Immature natural killer cell (primary cell): ENCODE measurements around the gene CNTLN. TPM values are rescaled to one million over a fixed set of nuclear protein-coding genes. Genes with fewer than 3 reads are reported as not detected.
"Not testable (repeated sequence)": the region's sequence is repeated elsewhere in the genome, so short reads cannot be mapped to it uniquely, and the experiment has no call there.

Experiments
- DNase-seq, 3 donors: peaks; one replicate each; pipeline ENCODE4 v3.0.0; 2022; ENCODE audit warnings: mixed read lengths in 1 of 3
- H3K27ac Mint-ChIP-seq, 6 donors: one replicate each; pipeline ENCODE4 v1.8.0; 2020; ENCODE audit warnings: mixed read lengths in 6 of 6, mild to moderate bottlenecking in 5 of 6, inconsistent platforms in 4 of 6, moderate library complexity in 3 of 6
- H3K27me3 Mint-ChIP-seq, 3 donors: one replicate each; pipeline ENCODE4 v1.8.0; 2020 to 2021; ENCODE audit warnings: low read depth in 3 of 3, mild to moderate bottlenecking in 3 of 3, mixed read lengths in 3 of 3, moderate library complexity in 3 of 3, inconsistent platforms in 1 of 3
- H3K36me3 Mint-ChIP-seq, 3 donors: one replicate each; pipeline ENCODE4 v1.8.0; 2020; ENCODE audit warnings: mixed read lengths in 3 of 3, inconsistent platforms in 2 of 3, mild to moderate bottlenecking in 2 of 3
- H3K4me1 Mint-ChIP-seq, 2 donors: one replicate each; pipeline ENCODE4 v1.8.0; 2020; ENCODE audit warnings: inconsistent platforms in 2 of 2, mild to moderate bottlenecking in 2 of 2, mixed read lengths in 2 of 2, moderate library complexity in 1 of 2
- H3K4me3 Mint-ChIP-seq, 5 donors: one replicate each; pipeline ENCODE4 v1.8.0; 2020; ENCODE audit warnings: mild to moderate bottlenecking in 5 of 5, mixed read lengths in 5 of 5, inconsistent platforms in 3 of 5, moderate library complexity in 3 of 5
- H3K9me3 Mint-ChIP-seq, 6 donors: one replicate each; pipeline ENCODE4 v1.8.0; 2020; ENCODE audit warnings: mild to moderate bottlenecking in 6 of 6, mixed read lengths in 6 of 6, inconsistent platforms in 4 of 6, moderate library complexity in 3 of 6
- polyA plus RNA-seq, 3 donors: library from polyadenylated mRNA; unstranded; fragments of 300-500 nt; fragmentation: Illumina TruSeq; gene quantifications; one replicate each; pipeline ENCODE4 v1.2.3, GENCODE V29; 2021

CNTLN gene
- polyA plus RNA-seq, 3 donors from 2014 or later, result 0.08 to 0.12 TPM; not detected in 1

DNA sequence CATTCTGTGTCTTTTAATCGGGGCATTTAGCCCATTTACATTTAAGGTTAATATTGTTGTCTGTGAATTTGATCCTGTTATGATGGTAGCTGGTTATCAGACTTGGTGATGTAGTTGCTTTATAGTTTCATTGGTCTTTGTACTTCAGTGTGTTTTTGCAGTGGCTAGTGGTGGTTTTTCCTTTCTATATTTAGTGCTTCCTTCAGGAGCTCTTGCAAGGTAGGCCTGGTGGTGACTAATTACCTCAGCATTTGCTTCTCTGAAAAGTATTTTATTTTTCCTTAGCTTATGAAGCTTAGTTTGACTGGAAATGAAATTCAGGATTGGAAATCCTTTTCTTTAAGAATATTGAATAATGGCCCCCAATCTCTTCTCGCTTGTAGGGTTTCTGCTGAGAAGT lies 156.9 kb downstream of the CNTLN start:
- H3K4me1 Mint-ChIP-seq, result no peaks in the 10 kb centered on the region
- no peak for DNase-seq
- H3K4me3 Mint-ChIP-seq, result no peak overlapping the region
- peaks cover 0 to 4% (median 4%) of the 10 kb centered on the region in 3 donors for H3K36me3 Mint-ChIP-seq
- H3K9me3 Mint-ChIP-seq, result peaks cover 8 to 36% (median 14%) of the 10 kb centered on the region in 6 donors
- no peak overlapping the region for H3K27ac Mint-ChIP-seq
- H3K27me3 Mint-ChIP-seq, result no peaks in the 10 kb centered on the region

DNA sequence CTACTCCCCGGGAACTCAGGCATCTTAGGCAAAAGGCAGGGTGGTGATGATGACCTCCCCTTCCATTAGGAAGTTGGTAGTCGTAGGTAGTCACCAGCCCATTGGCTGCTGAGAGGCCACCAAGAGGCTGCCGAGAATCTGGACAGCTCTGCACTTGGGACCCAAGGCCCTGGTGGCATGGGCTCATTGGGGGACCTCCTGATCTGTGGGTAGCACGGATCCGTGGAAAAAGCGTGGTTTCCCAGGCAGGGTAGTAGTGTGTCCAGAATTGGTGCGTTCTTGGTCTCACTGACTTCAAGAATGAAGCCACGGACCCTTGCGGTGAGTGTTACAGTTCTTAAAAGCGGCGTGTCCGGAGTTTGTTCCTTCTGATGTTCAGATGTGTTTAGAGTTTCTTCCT lies 158.8 kb downstream of the CNTLN start:
- H3K27me3 Mint-ChIP-seq, result no peaks in the 10 kb centered on the region
- no peak for DNase-seq
- no peak overlapping the region for H3K4me3 Mint-ChIP-seq
- H3K9me3 Mint-ChIP-seq, result peaks cover 8 to 36% (median 14%) of the 10 kb centered on the region in 6 donors
- H3K36me3 Mint-ChIP-seq, result peaks cover 0 to 4% (median 4%) of the 10 kb centered on the region in 3 donors
- no peaks in the 10 kb centered on the region for H3K4me1 Mint-ChIP-seq
- H3K27ac Mint-ChIP-seq, result no peak overlapping the region

DNA sequence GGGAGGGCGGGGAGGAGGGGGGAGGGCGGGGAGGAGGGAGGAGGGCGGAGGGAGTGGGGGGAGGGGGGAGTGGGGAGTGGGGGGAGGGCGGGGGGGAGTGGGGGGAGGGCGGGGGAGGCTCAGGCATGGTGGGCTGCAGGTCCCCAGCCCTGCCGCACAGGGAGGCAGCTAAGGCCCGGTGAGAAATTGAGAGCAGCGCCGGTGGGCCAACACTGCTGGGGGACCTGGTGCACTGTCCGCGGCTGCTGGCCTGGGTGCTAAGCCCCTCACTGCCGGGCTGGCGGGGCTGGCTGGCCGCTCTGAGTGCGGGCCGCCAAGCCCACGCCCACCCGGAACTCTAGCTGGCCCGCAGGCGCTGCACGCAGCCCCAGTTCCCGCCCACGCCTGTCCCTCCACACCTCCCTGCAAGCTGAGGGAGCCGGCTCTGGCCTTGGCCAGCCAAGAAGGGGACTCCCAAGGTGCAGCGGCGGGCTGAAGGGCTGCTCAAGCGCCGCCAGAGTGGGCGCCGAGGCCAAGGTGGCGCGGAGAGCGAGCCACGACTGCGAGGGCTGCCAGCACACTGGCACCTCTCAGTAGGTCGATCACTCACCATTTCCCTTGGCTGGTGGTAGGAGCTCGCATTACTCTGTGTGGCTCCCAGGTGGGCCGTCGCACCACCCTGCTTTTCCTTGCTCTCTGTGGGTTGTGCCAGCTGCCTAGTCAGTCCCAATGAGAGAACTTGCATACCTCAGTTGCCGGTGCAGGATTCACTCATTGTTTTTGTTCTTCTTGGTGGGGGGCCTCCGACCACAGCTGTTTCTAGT lies 160.2 kb downstream of the CNTLN start:
- no peak overlapping the region for H3K27ac Mint-ChIP-seq
- H3K27me3 Mint-ChIP-seq, result no peaks in the 10 kb centered on the region
- no peak overlapping the region for H3K4me3 Mint-ChIP-seq
- H3K4me1 Mint-ChIP-seq, result no peaks in the 10 kb centered on the region
- H3K9me3 Mint-ChIP-seq, result peaks cover 8 to 36% (median 13%) of the 10 kb centered on the region in 6 donors
- DNase-seq, result no peak
- H3K36me3 Mint-ChIP-seq, result peaks cover 0 to 7% (median 4%) of the 10 kb centered on the region in 3 donors

DNA sequence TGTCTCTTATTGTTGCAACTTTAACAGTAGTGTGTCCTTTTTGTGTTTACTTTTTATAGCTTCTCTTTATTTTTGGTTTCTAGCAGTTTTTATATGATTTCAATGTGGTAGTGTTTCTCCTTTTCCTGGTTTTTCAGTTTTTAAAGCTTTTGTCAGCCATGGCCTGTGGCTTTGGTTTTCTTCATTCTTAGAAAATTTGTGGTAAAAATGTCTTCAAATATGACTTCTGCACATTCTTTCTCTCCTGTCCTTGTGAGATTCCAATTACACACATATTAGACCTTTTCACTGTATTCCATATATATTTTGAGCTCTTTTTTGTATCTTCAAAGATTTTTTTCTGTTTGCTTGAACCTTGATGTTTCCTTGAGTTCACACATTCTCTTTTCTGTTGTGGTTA lies 180.5 kb downstream of the CNTLN start:
- Mint-ChIP-seq H3K4me1 (no peaks in the 10 kb centered on the region), H3K9me3 (peaks cover 3 to 17% (median 4%) of the 10 kb centered on the region in 6 donors), H3K36me3 (no peaks in the 10 kb centered on the region), H3K4me3 (no peak overlapping the region), H3K27ac (no peak overlapping the region), H3K27me3 (peaks cover 0 to 3% (median 1%) of the 10 kb centered on the region in 3 donors)
- no peak for DNase-seq

DNA sequence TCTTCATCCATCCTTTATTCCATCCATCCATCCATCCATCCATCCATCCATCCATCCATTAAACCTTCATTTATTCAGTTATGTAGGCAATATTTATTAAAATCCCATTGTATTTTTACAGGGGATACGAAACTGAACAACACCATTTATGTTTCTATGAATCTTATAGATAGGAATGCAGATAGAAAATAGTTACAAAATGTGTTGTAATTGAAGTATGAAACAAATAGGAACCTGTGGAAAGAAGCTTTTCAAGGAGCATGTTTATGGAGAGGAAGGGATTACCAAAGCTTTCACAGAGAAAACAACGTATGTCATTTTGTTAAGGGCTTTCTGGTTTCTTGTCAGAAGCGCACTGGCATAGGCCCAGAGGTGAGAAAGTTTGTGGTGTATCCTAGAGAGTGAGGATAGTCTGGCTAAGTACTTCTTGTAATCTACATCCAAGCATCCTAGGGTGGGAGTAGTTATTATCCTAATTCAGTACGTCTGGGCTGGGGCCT lies 184.0 kb downstream of the CNTLN start:
- Mint-ChIP-seq H3K9me3 (peaks cover 0 to 12% (median 3%) of the 10 kb centered on the region in 6 donors), H3K4me3 (no peak overlapping the region), H3K27me3 (peaks cover 0 to 3% (median 0%) of the 10 kb centered on the region in 3 donors), H3K36me3 (no peaks in the 10 kb centered on the region), H3K4me1 (no peaks in the 10 kb centered on the region), H3K27ac (no peak overlapping the region)
- no peak for DNase-seq

DNA sequence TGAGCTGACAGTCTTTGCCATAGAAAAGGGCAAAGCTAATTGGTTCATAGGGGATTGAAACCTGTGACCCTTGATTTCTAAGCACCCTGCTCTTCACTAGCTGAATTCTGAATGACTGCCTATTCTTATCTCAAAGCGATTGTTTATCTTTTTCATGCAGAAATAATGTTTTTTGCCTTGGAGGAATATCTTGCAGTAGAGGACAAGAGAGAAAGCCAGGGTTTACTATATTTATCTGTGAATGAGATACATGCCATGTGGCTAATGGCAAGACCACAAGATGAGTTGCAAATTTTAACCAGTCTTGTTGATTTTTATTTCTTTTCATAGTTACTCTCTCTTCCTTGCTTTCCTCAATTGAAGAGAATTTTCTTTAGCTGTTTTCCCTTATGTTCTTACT lies 185.0 kb downstream of the CNTLN start:
- H3K4me1 Mint-ChIP-seq, result no peaks in the 10 kb centered on the region
- no peak for DNase-seq
- H3K27ac Mint-ChIP-seq, result no peak overlapping the region
- peaks cover 0 to 3% (median 0%) of the 10 kb centered on the region in 3 donors for H3K27me3 Mint-ChIP-seq
- peaks cover 0 to 12% (median 1%) of the 10 kb centered on the region in 6 donors for H3K9me3 Mint-ChIP-seq
- no peaks in the 10 kb centered on the region for H3K36me3 Mint-ChIP-seq
- H3K4me3 Mint-ChIP-seq, result no peak overlapping the region

DNA sequence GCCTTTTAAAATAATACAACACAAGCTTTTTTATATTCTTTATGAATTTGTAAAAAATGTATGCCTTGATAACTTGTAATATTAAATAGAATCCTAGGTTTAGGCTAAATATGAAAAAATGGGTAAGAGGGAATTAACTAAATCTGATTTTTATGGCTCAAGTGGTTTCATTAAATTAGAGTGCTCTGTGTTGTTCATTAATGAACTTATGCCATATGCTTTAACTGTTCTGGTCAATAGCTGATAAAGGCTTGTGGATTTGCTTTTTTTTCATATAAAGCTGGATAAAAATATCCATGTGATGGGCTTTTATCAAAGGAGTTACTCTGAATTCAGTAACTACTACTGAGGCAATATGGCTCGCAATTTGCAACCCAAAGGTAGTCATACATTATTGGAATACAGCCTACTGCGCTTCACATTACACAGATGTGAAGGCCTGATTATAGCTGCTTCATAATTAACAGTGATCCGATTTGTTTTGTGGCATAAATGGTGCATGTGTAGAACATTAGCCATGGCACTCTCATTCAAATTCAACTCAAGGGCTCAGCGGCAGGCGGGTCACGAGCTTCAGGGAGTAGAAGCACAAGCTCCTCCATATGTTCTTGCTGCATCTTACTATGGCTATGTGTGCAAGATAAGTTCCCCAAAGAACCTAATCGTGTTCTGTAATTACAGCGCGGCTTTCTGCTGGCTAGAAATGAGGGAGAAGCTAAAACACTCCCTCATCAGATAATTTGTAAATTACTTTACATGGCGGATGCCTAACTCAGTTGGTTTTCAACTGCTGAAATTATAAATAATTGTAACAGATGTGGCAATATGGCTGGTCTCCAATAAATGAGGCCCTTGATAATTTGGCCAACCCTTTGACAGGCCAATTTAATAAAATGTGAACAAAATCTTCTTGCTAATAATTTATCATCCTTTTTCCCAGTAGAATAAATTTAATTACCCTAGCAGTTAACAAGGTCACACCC lies 188.3 kb downstream of the CNTLN start:
- no peaks in the 10 kb centered on the region for H3K36me3 Mint-ChIP-seq
- H3K4me1 Mint-ChIP-seq, result no peaks in the 10 kb centered on the region
- H3K4me3 Mint-ChIP-seq, result no peak overlapping the region
- DNase-seq, result no peak
- peaks cover 0 to 12% (median 0%) of the 10 kb centered on the region in 6 donors for H3K9me3 Mint-ChIP-seq
- H3K27ac Mint-ChIP-seq, result no peak overlapping the region
- no peaks in the 10 kb centered on the region for H3K27me3 Mint-ChIP-seq

DNA sequence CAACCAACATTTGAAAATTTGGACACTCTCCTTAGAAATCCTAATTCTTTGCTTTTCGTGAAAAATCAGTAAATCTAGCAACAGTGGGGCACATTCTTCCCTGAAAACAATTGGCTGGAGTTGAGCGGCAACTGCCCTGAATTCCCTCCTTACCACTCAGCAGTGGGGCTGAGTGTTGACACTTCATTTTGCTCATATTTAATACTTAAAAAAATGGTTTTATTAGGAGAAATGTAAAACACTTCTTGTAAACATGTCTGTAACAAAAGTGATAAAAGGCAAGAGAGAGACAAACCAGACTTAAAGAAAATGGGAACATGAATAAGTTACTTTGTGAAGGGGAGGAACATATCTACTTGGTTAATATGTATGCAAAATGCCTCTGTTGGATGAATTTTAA lies 193.5 kb downstream of the CNTLN start:
- Mint-ChIP-seq H3K9me3 (peaks cover 0 to 4% (median 0%) of the 10 kb centered on the region in 6 donors), H3K4me3 (no peak overlapping the region), H3K4me1 (no peaks in the 10 kb centered on the region), H3K36me3 (no peaks in the 10 kb centered on the region), H3K27me3 (no peaks in the 10 kb centered on the region), H3K27ac (no peak overlapping the region)
- DNase-seq, result no peak

DNA sequence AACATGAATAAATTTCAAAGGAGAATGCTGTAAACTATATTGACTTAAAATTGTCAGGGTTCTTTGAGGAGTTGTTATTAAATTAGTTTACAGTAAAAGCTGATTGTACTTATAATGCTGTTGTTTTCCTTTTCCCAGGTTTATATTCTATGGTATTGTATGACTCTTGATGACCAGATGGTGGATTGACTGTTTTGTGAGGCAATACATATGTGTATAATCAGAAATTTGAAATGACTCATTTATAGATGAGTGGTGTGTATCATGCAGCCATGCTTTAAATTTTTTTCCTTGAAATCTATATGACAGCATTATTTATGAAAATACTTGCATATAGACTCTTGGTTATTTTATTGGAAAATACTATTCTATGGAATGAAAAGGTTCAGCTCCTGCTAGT lies 195.3 kb downstream of the CNTLN start:
- Mint-ChIP-seq H3K27ac (no peak overlapping the region), H3K36me3 (no peaks in the 10 kb centered on the region), H3K27me3 (no peaks in the 10 kb centered on the region), H3K9me3 (peaks cover 0 to 4% (median 0%) of the 10 kb centered on the region in 6 donors), H3K4me3 (no peak overlapping the region), H3K4me1 (no peaks in the 10 kb centered on the region)
- no peak for DNase-seq

DNA sequence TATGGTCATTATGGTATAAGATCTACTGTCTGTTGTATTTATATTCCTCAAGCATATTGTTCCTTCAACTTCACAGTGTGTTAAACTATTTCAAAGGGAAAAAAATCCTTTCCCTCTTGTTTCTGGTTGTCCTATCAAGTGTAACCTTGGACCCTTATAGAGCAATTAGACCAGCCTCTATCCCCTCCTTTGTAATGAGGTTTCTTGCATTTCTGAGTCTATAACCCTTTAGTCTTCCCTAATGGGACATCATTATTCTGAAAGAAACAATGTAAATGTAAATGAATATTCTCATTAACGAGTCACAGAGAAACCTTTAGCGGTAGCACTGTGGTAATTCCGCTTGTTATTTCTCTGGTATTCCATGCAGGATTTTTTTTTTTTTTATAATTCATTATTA lies 197.3 kb downstream of the CNTLN start:
- Mint-ChIP-seq H3K9me3 (peaks cover 0 to 4% (median 0%) of the 10 kb centered on the region in 6 donors), H3K4me1 (no peaks in the 10 kb centered on the region), H3K27me3 (no peaks in the 10 kb centered on the region), H3K27ac (no peak overlapping the region), H3K4me3 (no peak overlapping the region), H3K36me3 (no peaks in the 10 kb centered on the region)
- DNase-seq, result no peak

DNA sequence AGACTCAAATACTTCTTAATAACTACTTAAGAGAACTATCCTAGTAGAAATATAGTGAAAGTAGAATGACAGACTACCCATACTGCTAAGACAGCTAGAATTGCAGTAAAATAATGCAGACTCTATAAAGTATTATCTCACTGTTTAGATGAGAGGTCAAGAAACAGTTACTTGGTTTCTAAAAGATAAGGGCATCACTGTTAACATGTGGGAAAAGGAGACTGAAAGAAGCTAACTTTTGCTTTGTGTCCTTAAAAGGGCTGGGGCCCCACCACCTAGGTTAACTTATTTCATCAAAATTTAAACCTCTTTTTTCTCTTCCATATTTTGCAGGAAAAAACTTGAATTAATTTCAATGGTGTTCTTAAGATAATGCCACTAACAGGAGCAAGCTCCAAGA lies 204.3 kb downstream of the CNTLN start:
- H3K4me1 Mint-ChIP-seq, result no peaks in the 10 kb centered on the region
- no peak overlapping the region for H3K27ac Mint-ChIP-seq
- H3K4me3 Mint-ChIP-seq, result no peak overlapping the region
- peaks cover 0 to 4% (median 0%) of the 10 kb centered on the region in 6 donors for H3K9me3 Mint-ChIP-seq
- no peak for DNase-seq
- H3K36me3 Mint-ChIP-seq, result peaks cover 0 to 4% (median 0%) of the 10 kb centered on the region in 3 donors
- H3K27me3 Mint-ChIP-seq, result peaks cover 0 to 3% (median 1%) of the 10 kb centered on the region in 3 donors

DNA sequence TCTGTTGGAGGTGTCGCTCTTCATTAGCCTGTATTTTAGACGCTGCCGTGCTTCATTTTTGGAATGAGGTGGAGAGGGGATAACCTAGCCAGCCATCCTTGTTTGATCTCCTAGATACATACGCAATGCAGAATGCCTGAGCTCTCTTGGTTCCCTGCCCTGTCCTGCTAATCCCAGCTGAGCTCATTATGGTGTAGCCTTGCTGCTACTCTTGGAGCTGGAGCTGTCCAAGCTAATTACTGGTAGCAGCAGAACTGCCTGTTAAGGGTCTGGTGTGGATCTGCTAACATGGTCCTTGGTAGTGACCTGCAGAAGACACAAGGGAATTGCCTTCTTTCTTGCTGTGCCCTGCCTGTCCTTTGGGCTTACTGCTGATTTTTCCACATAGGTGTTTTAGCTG lies 207.9 kb downstream of the CNTLN start:
- peaks cover 0 to 9% (median 3%) of the 10 kb centered on the region in 6 donors for H3K9me3 Mint-ChIP-seq
- no peaks in the 10 kb centered on the region for H3K4me1 Mint-ChIP-seq
- no peak overlapping the region for H3K4me3 Mint-ChIP-seq
- peaks cover 0 to 3% (median 1%) of the 10 kb centered on the region in 3 donors for H3K27me3 Mint-ChIP-seq
- no peak for DNase-seq
- no peak overlapping the region for H3K27ac Mint-ChIP-seq
- peaks cover 0 to 10% (median 4%) of the 10 kb centered on the region in 3 donors for H3K36me3 Mint-ChIP-seq

DNA sequence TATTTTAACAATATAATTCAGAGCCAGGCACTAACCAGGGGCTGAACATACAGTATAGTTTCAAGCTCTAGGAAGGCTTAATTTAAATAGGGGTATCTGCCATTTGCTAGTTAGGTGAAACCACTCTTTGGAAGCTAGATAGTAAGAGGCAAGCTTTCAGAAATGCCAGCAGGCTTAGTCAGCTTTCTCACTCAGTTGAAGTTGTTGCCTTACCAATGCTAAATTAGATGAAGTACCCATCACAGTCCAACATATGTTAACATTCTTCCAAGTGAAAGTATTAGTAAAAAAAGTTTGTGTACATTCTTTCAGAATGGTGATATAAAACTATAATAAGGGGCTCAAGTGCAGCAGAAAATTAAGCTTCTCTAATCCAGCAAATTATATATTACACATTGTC lies 215.0 kb downstream of the CNTLN start:
- Mint-ChIP-seq H3K4me3 (no peak overlapping the region), H3K4me1 (no peaks in the 10 kb centered on the region), H3K27me3 (no peaks in the 10 kb centered on the region), H3K9me3 (peaks cover 3 to 8% (median 5%) of the 10 kb centered on the region in 6 donors), H3K36me3 (peaks cover 2 to 10% (median 2%) of the 10 kb centered on the region in 3 donors), H3K27ac (no peak overlapping the region)
- no peak for DNase-seq

DNA sequence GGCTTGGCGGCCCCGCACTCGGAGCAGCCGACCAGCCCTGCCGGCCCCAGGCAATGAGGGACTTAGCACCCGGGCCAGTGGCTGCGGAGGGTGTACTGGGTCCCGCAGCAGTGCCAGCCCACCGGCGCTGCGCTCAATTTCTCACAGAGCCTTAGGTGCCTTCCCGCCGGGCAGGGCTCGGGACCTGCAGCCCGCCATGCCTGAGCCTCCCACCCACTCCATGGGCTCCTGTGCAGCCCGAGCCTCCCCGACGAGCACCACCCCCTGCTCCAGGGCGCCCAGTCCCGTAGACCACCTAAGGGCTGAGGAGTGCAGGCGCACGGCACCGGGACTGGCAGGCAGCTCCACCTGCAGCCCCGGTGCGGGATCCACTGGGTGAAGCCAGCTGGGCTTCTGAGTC lies 219.2 kb downstream of the CNTLN start:
- not testable (repeated sequence) for H3K36me3 Mint-ChIP-seq, H3K9me3 Mint-ChIP-seq

More for the DNA sequence above, 219.2 kb downstream of the CNTLN start:
- DNase-seq, H3K27me3 Mint-ChIP-seq, H3K4me1 Mint-ChIP-seq, H3K27ac Mint-ChIP-seq, H3K4me3 Mint-ChIP-seq: not testable (repeated sequence)
